Measurements from ENCODE around the gene PLCH1. TPM values are rescaled to one million over a fixed set of nuclear protein-coding genes. Genes with fewer than 3 reads are reported as not detected.
A peak's percentile ranks its signal among the peaks of the same experiment; 100 is the strongest.

The PLCH1 gene
- total RNA-seq, 3 donors from 2014 or later: 4.2 to 13.2 (median 10.2) TPM

DNA sequence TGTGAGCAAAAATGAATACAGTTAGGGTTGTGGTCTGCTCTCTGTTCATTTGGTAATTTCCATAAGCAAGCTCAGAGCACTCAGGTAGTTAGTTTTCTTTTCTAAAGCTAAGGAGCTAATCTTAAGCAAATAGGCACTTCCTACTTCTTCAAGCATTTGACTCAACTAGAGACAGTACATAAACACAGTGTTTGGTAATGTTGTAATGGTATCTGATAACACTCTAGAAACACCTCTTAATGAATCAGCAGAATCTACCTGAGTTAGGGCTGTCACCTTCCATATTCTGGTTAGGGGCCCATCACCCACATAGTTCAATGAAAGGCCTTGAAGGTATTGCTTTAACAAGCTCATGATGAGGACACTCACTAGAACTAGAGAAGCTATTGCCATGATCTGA is 83.1 kb downstream of the PLCH1 start:
- TF ChIP-seq, protein P1, sequence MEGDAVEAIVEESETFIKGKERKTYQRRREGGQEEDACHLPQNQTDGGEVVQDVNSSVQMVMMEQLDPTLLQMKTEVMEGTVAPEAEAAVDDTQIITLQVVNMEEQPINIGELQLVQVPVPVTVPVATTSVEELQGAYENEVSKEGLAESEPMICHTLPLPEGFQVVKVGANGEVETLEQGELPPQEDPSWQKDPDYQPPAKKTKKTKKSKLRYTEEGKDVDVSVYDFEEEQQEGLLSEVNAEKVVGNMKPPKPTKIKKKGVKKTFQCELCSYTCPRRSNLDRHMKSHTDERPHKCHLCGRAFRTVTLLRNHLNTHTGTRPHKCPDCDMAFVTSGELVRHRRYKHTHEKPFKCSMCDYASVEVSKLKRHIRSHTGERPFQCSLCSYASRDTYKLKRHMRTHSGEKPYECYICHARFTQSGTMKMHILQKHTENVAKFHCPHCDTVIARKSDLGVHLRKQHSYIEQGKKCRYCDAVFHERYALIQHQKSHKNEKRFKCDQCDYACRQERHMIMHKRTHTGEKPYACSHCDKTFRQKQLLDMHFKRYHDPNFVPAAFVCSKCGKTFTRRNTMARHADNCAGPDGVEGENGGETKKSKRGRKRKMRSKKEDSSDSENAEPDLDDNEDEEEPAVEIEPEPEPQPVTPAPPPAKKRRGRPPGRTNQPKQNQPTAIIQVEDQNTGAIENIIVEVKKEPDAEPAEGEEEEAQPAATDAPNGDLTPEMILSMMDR (IDR thresholded peaks at IDR 0.05): no peak
- DNase-seq: no peak
- Histone ChIP-seq H3K36me3 (ENCODE audit: low read depth) (no peaks in the 10 kb centered on the region), H3K9me3 (no peaks in the 10 kb centered on the region), H3K4me1 (ENCODE audit: low read depth) (peaks cover 3% of the 10 kb centered on the region), H3K4me3 (no peak overlapping the region)
- ATAC-seq: peak; percentile 38
- intact Hi-C loops (cut with DNase I, micrococcal nuclease): no loop called here

DNA sequence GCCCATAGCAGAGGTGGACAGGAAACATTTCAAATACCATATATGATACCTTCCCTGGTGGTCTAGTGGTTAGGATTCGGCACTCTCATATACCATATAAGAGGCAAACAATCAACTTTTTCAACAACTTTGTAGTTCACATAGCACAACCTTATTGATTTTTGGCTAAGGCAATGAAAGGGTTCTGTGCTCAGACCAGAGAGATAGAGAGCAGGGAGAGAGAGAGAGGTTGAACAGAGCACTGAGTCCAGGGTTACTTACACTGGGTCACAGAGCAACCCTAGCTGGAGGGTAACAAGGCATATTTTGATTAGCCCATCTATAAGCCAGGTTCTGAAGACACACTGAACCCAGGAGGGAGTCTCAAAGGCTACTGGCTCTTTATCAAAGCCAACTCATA is 83.8 kb downstream of the PLCH1 start:
- Histone ChIP-seq H3K9me3 (no peaks in the 10 kb centered on the region), H3K4me3 (no peak overlapping the region), H3K4me1 (ENCODE audit: low read depth) (peaks cover 3% of the 10 kb centered on the region), H3K36me3 (ENCODE audit: low read depth) (no peaks in the 10 kb centered on the region)
- intact Hi-C loops (cut with DNase I, micrococcal nuclease): no loop called here
- TF ChIP-seq, protein P1 (IDR thresholded peaks at IDR 0.05): no peak
- ATAC-seq: no peak
- DNase-seq: no peak

DNA sequence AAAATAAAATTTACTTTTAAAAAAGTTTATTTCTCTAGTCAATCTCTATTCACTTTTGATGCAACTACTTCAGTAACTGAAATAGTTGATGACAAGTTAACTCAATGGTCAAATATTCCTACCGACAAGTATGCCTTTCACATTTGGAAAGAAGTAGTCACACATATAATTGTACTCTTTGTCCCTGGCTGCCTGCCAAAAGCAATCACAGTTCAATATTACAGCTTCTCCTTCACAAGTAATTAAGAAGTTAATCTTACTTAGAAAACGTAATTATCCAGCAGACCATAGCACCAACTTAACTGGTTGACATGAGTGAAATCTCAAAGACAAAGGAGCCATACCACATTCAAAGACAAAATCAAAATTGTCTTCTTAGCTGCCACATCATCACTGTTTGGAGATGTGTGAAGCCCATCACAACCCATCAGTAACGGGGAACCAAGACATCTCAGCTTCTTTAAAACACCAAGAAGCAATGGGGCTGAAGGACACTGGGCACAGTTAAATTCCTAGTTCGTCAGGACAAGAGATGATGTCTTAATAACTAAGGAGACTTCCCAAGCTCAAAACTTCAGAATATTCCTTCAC is 86.1 kb downstream of the PLCH1 start:
- TF ChIP-seq, protein P1 (IDR thresholded peaks at IDR 0.05): no peak
- ATAC-seq (peak; percentile 28), DNase-seq (peak in 1 of 3 donors; percentile 10)
- H3K36me3 ChIP-seq (ENCODE audit: low read depth): no peaks in the 10 kb centered on the region
- intact Hi-C loops (cut with DNase I, micrococcal nuclease): no loop called here
- H3K9me3 ChIP-seq: no peaks in the 10 kb centered on the region
- H3K4me3 ChIP-seq: no peak overlapping the region
- H3K4me1 ChIP-seq (ENCODE audit: low read depth): no peaks in the 10 kb centered on the region

DNA sequence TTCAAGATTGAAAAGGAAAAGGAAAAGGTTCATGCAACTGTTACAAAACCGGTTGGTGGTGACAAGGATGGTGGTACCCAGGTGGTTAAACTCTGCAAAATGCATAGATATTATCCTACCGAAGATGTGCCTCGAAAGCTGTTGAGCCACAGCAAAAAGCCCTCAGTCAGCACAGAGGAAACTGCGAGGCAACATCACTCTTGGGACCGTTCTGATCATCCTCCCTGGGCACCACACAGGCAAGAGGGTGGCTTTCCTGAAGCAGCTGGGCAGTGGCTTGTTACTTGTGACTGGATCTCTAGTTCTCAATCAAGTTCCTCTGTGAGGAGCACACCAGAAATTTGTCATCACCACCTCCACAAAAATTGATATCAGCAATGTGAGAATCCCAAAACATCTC is 86.9 kb downstream of the PLCH1 start:
- DNase-seq: no peak
- Histone ChIP-seq H3K9me3 (no peaks in the 10 kb centered on the region), H3K36me3 (ENCODE audit: low read depth) (no peaks in the 10 kb centered on the region), H3K4me1 (ENCODE audit: low read depth) (no peaks in the 10 kb centered on the region), H3K4me3 (no peak overlapping the region)
- TF ChIP-seq, protein P1 (IDR thresholded peaks at IDR 0.05): no peak
- no peak for ATAC-seq
- intact Hi-C loops (cut with DNase I, micrococcal nuclease): no loop called here

DNA sequence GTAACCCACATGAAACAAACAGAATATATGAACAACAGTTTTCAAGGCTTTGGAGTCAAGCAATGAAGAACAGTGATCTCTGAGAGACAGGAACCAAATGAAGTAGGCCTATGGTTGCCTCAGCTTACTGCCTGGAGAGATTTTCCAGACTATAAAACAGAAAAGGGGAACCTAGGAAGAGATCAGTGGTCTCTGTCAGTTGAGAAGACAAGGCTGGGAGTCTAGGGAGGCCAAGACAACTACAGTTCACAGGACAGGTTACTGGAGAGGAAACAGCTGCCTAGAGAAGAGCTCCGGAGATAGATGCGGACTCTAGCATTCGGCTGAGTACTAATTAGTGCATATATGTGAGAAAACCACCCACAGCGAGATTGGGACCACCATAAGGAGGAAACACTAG is 87.7 kb downstream of the PLCH1 start:
- Histone ChIP-seq H3K4me3 (no peak overlapping the region), H3K36me3 (ENCODE audit: low read depth) (no peaks in the 10 kb centered on the region), H3K4me1 (ENCODE audit: low read depth) (no peaks in the 10 kb centered on the region), H3K9me3 (no peaks in the 10 kb centered on the region)
- ATAC-seq (no peak), DNase-seq (no peak)
- TF ChIP-seq, protein P1 (IDR thresholded peaks at IDR 0.05): no peak
- intact Hi-C loops (cut with DNase I, micrococcal nuclease): no loop called here

DNA sequence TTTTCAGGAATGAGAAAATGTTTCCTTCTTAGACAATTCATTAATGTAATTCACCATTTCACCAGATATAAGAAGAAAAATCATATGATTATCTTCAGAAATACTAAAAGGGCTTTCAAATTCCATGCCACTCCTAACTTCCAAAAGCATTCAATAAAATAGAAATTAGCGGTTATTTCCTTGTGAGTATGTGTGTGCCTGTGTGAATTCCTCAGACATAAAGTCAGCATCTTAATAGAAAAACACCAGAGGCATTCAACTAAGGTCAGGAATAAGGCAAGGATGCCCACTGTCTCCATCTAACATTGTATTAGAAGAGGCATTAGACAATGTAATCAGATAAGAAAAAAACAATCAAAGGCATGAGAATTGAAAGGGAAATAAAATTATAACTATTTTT is 88.4 kb downstream of the PLCH1 start:
- TF ChIP-seq, protein P1 (IDR thresholded peaks at IDR 0.05): no peak
- H3K36me3 ChIP-seq (ENCODE audit: low read depth): no peaks in the 10 kb centered on the region
- intact Hi-C loops (cut with DNase I, micrococcal nuclease): no loop called here
- no peaks in the 10 kb centered on the region for H3K9me3 ChIP-seq
- no peaks in the 10 kb centered on the region for H3K4me1 ChIP-seq (ENCODE audit: low read depth)
- ATAC-seq (no peak), DNase-seq (no peak)
- H3K4me3 ChIP-seq: no peak overlapping the region

Data from mucosa of descending colon (tissue), 3 donors.